ENCODE measurements around the gene TADA2A.

DNA sequence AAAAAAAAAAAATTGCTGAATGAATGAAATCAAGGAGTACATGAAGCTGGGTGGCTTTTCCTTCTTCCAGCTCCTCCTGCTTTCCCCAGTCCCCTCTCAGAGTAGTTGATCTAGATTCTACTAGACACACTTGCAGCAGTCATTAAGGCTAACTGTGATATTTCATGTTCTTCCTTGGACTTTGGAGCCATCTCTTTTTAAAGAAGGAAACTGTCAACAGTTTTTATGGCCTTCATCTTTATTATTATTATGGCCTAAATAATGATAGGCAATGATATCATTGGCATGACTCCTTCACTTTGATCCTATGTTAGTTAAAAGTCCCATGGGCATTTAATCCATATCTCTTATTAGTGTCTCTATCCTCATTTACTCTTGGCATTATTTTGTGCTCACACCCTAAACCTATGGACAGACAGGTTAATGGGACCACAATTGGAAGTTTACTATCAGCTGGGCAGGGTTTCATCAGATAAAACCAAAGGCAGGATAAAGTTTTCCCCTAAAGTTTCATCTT lies 21.2 kb upstream of the TADA2A start:
- TF ChIP-seq TAF1 (IDR thresholded peaks at IDR 0.05; ENCODE audit: low read depth, low read length) (no peak), SPI1 (IDR thresholded peaks at IDR 0.05; ENCODE audit: low read depth, low read length) (no peak), POLR2A (IDR thresholded peaks at IDR 0.05; ENCODE audit: low read depth, low read length) (no peak), POLR2AphosphoS5 (IDR thresholded peaks at IDR 0.05; ENCODE audit: low read depth, low read length) (no peak), PAX5 (IDR thresholded peaks at IDR 0.05; ENCODE audit: insufficient read depth, low read length, severe bottlenecking) (no peak), POU2F2 (IDR thresholded peaks at IDR 0.05; ENCODE audit: low read depth, low read length) (no peak)

All from GM12891 (cell line).